HG03521 (cell line): ENCODE measurements around the gene HOXB8.

ENCODE experiments used
- ATAC-seq: cut with Tn5 transposase; IDR thresholded peaks from one replicate; pipeline ENCODE4 v1.9.1; 2021; ENCODE audit warnings: mild to moderate bottlenecking, moderate library complexity; ENCODE audit not compliant: unreplicated experiment

HOXB8 gene

DNA sequence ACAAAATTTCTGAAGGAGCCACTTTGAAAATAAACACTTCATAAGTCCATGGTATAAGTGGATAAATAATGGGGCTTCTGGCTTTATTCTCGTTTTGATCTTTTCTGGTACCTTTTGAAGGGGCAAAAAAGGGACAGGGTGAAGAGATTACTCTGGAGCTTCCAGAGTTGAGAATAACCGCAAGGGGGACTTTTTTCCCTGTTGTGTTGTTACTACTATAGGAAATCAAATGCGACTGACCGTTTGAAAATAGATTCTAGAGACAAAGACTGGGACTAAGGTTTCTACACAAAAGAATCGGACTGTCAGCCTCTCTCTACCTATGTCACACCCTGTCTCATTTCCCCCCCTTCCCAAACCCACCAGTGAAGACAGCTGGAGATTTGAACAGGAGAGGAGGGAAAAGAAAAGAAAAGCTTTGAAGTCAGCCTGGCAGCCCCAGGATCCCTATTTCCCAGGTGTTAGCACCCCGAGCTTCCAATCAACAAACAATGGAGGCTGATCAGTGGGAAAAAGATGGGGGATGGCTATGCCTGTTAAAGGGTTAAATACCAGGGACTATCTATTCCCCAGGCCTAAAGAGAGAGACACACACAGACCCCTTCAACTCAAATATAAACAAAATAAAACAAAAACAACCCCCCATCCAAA, 45.3 kb downstream of the HOXB8 start:
- no peak for ATAC-seq

DNA sequence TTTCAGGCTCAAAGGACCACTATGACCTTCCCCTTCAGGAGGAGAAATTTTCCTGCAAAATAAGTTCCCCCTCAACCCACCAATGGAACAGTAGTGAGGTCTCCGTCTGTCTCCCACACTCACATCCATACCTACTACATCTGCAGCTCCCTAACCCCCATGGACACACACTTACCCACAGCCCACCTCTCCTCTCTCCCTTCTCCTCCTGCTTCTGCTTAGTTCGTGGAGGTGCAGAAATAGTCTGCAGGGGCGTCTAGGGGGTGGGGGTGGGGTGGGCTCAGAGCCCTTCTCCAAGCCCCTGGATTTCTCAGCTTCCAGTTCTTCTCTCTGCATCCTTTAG, 45.9 kb downstream of the HOXB8 start:
- no peak for ATAC-seq

DNA sequence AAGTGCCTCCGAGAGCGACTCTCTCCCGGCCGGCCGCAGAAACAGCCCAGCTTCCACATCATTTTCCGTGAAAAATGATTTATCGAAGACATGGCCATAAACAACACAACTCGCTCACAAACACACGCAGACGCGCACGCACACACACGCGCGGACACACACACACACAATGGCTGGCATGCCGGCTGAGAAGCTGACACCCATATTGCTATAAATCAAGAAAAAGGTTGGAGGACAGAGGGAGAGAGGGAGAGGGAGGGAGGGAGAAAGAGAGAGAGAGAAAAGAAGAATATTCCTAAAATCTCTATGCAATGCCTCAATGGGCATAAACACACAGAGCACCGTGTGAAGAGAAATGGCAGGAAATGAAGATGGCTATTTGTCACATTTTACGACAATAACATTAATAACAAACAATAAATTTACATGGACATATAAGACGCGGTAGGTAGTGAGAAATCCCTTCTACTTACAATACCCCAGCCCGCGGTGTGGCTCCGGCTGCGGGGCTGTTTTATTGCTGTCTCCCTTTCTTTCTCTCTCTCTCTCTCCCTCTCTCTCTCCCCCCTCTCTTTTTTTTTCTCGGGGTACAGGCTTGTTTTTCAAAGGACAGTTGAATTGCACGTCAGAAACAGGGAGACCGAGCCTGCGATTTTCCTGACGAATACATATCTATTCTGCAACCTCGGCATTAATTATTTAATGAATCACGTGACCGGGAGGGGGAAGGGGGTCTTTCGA, 46.4 kb downstream of the HOXB8 start:
- ATAC-seq, result no peak

DNA sequence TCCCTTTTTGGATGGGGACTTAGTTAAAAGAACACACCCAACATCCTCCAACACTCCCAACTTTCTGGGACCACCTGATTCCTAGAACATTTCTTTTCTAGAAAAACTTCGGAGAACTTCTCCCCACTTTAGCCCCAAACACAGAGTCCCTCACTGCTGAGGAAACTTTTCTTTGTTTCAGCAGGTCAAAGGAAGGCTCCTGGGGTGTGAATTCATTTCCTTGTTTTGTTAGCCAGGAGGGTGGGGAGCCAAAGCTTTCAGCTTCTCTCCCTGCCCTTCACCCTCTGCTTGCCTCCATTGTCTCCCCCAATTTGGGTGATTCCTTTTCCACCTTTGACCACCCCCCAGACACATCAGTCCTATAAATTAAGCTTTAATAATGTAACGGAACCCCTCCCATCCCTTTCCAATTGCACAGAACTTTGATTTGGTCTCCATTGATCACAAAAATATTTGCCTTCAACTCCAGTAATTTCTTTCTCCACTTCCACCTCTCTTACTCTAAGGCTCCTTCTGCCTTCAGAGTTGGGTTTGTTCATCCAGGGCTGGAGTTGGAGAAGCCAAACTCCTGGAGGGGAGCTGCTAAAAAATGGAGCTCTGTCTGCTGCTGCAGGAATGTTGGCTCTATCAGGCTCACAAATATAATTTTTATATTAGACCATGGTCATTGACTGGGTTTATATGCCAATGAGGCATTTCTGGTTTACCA, 47.3 kb downstream of the HOXB8 start:
- no peak for ATAC-seq

- no peak for ATAC-seq
Observed at GRCh38 chr17:48567209-48567608, 47.9 kb downstream of the HOXB8 start.

DNA sequence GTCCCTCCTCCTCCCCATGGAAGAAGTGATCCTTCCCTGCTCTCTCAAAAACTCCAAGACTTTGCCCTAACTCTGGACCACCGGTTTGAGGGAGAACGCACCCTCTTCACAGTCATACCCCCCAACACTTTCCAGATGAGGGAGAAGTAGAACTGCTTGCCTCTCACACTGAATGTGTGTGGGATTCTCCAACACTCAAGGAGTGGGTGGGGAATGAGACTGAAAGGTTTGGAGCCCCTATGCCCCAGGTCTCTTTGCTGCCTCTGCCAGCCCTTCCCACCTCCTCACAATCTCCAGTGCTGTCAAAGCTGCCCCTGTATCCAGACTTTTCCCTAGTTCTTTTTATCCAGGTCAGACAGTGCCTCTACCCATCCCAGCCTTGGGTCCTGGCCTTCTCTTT, 48.4 kb downstream of the HOXB8 start:
- no peak for ATAC-seq

DNA sequence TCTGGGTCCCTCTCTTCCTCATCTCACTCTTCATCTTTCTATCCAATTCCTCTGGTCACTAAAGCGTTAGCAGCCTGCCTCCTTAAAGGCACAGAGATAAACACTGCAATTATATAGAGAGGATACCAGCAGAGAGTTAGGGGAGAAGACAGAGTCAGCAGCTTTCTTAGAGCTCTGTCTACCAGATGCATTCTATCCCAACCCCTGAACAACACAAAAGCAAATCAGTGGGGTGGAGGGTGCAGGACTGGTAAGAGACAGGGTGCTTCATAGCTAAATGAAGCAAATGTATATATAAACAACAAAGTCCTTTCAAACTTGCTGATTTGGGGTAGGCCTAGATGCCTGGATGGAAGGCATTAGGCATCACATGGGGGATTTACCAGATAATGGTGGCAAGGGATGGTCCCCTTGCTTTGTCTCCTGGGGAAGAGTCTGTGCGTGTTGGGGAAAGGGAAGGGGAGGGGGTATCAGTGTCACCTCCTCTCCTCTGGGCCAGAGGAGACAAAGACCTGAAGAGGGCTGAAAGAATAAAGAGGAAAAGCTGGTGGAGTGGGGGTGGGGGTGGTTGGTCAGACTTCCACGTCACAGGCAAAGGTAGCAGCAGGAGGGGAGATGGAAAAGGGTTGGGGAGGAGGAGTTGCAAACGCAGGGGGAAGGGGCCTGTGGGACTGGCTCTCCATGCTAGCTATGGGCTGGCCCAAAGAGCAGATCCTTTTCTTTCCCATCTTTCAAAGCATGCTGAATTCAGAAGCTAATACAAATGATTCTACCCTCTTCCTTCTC, 49.0 kb downstream of the HOXB8 start:
- ATAC-seq, result no peak

- no peak for ATAC-seq
Observed at GRCh38 chr17:48565022-48565554, 50.0 kb downstream of the HOXB8 start.

DNA sequence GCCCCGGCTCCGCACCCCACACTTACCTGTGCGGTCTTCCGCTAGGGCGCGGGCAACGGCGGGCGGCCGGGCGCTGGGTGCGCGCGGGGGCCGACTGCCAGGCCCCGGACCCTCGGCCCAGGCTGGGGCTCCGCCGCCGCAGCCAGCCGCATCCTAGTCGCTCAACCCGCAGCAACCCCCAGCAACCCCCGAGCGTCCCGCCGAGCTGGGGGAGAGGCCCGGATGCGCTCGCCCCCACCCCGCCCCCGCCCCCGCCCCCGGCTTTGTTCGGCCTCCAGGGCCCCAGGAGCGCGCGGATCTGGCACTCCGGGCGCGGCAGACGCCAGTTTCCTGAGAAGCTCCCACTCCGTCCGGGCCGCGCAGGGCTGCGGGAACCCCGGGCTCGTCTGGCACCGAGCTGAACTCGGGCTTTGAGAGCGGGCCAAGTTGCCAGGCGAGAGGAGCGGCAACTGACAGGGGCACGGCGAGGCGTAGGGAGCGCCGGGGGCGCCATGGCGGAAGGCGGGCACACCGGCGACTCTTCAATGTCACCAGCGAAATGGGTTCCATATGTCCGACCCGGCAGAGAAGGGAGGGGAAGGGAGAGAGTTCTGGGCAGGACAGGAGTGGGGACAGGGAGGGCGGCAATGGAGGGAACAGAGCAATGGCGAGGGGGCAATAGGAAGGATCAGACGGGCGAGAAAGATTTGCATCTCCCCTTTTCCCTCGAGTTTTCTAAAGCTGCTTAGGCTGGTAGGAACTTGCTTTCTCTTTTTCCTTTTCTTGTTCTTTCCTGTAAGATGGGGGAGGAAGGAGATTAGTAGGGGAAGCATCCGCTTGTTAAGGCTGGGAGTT, 50.7 kb downstream of the HOXB8 start:
- no peak for ATAC-seq

DNA sequence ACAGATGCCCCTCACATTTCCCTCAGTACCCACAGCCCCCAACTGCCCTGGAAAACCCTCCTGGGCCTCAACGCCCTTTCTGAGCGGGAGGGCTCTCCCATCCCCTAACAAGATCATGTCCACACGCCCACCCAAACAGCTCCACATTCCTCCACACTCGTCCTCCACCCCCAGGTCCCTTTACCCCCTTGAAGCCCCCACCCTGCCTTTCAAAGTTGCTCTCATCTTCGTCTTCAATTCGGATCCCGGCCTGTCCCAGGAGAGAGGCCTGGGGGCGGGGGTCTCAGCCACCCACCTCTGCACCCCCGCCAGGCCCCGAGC, 51.3 kb downstream of the HOXB8 start:
- no peak for ATAC-seq

- ATAC-seq, result no peak
Observed at GRCh38 chr17:48563385-48563838, 51.7 kb downstream of the HOXB8 start.

DNA sequence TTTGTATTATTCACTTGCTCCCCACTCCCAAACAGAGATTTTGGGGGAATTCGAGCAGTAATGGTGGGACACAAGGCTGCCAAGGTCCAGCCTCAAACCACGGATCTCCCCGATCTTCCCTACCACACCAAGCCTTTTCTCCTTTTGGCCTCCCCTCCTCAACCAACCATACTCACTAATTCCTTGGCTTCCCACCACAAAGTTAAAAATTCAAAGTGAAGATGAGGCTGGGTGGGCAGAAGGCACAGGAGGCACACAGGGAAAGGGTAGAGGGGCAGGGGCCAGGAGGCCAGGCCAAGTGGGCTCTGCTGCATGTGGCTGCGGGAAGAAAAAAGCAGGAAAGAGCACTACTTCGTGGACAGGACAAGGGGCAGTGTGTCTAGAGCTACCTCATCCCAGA, 52.2 kb downstream of the HOXB8 start:
- no peak for ATAC-seq
